Spinal cord (tissue), 10 donors: Measurements from ENCODE around the gene BID. TPM values are rescaled to one million over a fixed set of nuclear protein-coding genes. Genes with fewer than 3 reads are reported as not detected.

Experiments used
- DNase-seq, 6 donors: peaks; one replicate each; pipeline versions ENCODE4 v3.0.0 to v3.0.0-alpha.2; 2013 to 2015; ENCODE audit warnings: low spot score in 6 of 6, low read depth in 4 of 6
- H3K27ac ChIP-seq: one replicate; pipeline ENCODE4 v1.5.1; 2013; ENCODE audit warnings: low read depth, low read length, control low read depth
- H3K27me3 ChIP-seq: one replicate; pipeline ENCODE4 v1.6.1; 2013; ENCODE audit warnings: low read length; ENCODE audit not compliant: control insufficient read depth, insufficient read depth
- H3K36me3 ChIP-seq: one replicate; pipeline ENCODE4 v1.6.1; 2013; ENCODE audit warnings: low read length; ENCODE audit not compliant: control insufficient read depth, insufficient read depth
- H3K4me1 ChIP-seq: one replicate; pipeline ENCODE4 v1.6.1; 2013; ENCODE audit warnings: low read length; ENCODE audit not compliant: control insufficient read depth, insufficient read depth
- H3K4me3 ChIP-seq: one replicate; pipeline ENCODE4 v1.5.1; 2013; ENCODE audit warnings: low read depth, low read length, control low read depth
- H3K9me3 ChIP-seq: one replicate; pipeline ENCODE4 v1.6.1; 2013; ENCODE audit warnings: low read length; ENCODE audit not compliant: control insufficient read depth, insufficient read depth
- WGBS: methylation state at CpG from one replicate; pipeline ENCODE4 v1.1.5; 2013; ENCODE audit warnings: missing lambda C conversion rate; ENCODE audit not compliant: insufficient coverage; 5-methylcytosine and 5-hydroxymethylcytosine counted together
- polyA plus RNA-seq, 2 donors: library from polyadenylated mRNA; unstranded; fragments of 120-200 nt; gene quantifications; one replicate each; pipeline ENCODE4 v1.2.1, GENCODE V29; 2013; ENCODE audit not compliant: insufficient read length in 2 of 2
- total RNA-seq, 2 donors: library from RNA; depleted of rRNA in 1 of 2; stranded (reverse); fragments of 120-200 nt in 1 of 2; fragments of >200 nt in 1 of 2; gene quantifications; one replicate each; pipeline versions ENCODE4 v1.2.3 to v1.2.4, GENCODE V29; 2013 to 2014
- donor health status: healthy.

BID gene
- total and polyA plus RNA-seq, 4 donors = 24.7 to 49.2 (median 37.4) TPM

DNA sequence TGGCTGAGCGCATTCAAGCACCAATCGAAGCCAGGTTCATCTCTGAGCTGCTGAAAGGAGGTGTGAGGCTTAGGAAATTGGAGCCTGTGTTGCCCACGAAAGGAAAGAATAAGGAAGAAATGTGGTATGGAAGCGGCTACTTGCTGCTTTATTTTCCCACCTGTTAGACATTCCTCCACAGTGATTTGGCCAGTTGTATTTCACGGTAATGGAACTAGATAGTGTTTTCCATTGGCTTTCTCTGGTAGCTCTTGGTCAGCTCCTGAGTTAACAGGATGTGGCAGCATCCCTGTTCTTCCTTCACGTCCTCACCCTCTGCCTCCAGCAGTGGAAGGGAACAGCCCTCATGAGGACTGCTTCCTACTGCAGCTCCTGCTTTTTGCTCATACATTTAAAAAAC is 44.7 kb downstream of the BID start:
- H3K9me3 ChIP-seq = no peaks in the 10 kb centered on the region
- WGBS = 100% methylated on average over 2 of the region's 6 CpGs
- peaks cover 24% of the 10 kb centered on the region for H3K36me3 ChIP-seq

GRCh38 chr22:17728786-17729185 is 45.5 kb downstream of the BID start:
- DNase-seq = no peak
- Histone ChIP-seq H3K27ac (no peak overlapping the region), H3K4me1 (peaks cover 10% of the 10 kb centered on the region), H3K9me3 (no peaks in the 10 kb centered on the region), H3K4me3 (no peak overlapping the region), H3K36me3 (peaks cover 21% of the 10 kb centered on the region), H3K27me3 (no peaks in the 10 kb centered on the region)
- 94% methylated on average over 2 of the region's 8 CpGs for WGBS

More for the DNA sequence above, 44.7 kb downstream of the BID start:
- DNase-seq = no peak
- Histone ChIP-seq H3K4me1 (peaks cover 10% of the 10 kb centered on the region), H3K4me3 (no peak overlapping the region), H3K27me3 (no peaks in the 10 kb centered on the region), H3K27ac (no peak overlapping the region)

DNA sequence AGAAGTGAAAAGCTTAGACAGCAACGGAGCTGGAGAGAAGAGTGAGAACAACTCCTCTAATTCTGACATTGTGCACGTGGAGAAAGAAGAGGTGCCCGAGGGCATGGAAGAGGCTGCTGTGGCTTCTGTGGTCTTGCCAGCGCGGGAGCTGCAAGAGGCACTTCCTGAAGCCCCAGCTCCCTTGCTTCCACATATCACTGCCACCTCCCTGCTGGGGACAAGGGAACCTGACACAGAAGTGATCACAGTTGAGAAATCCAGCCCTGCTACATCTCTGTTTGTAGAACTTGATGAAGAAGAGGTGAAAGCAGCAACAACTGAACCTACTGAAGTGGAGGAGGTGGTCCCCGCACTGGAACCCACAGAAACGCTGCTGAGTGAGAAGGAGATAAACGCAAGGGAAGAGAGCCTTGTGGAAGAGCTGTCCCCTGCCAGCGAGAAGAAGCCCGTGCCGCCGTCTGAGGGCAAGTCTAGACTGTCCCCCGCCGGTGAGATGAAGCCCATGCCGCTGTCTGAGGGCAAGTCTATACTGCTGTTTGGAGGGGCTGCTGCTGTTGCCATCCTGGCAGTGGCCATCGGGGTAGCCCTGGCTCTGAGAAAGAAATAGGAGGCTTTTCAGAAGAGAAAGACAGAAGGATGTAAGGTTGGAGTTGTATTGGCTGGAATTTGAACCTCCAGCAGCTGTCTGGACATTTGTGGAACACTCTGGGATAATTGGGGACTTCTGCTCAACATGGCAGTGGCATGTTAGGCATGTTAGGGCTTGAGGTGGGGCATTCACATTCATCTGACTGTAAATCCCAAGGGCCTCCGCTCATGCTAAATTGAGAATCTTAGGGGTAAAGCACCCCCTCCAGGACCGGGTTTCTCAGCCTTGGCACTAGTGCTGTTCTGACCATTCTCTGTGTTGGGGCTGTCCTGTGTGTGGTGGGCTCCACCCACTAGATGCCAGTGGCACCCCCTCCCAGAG is 47.1 kb downstream of the BID start:
- peaks cover 19% of the 10 kb centered on the region for H3K36me3 ChIP-seq
- DNase-seq = no peak
- no peaks in the 10 kb centered on the region for H3K9me3 ChIP-seq
- H3K4me1 ChIP-seq = peaks cover 10% of the 10 kb centered on the region
- H3K4me3 ChIP-seq = no peak overlapping the region
- no peaks in the 10 kb centered on the region for H3K27me3 ChIP-seq
- 93% methylated on average over 15 of the region's 18 CpGs for WGBS
- no peak overlapping the region for H3K27ac ChIP-seq

GRCh38 chr22:17726006-17726927 is 48.0 kb downstream of the BID start:
- DNase-seq = no peak
- H3K4me1 ChIP-seq = peaks cover 10% of the 10 kb centered on the region
- H3K27me3 ChIP-seq = no peaks in the 10 kb centered on the region
- no peak overlapping the region for H3K27ac ChIP-seq
- H3K4me3 ChIP-seq = no peak overlapping the region
- H3K9me3 ChIP-seq = no peaks in the 10 kb centered on the region
- peaks cover 19% of the 10 kb centered on the region for H3K36me3 ChIP-seq
- WGBS = 82% methylated on average over 6 of the region's 13 CpGs

GRCh38 chr22:17725500-17725796 is 48.8 kb downstream of the BID start:
- H3K9me3 ChIP-seq = no peaks in the 10 kb centered on the region
- peaks cover 10% of the 10 kb centered on the region for H3K4me1 ChIP-seq
- H3K27ac ChIP-seq = no peak overlapping the region

GRCh38 chr22:17724678-17725499 is 49.4 kb downstream of the BID start:
- 39% methylated on average over 6 of the region's 8 CpGs for WGBS
- Histone ChIP-seq H3K27ac (no peak overlapping the region), H3K4me3 (no peak overlapping the region)

More at GRCh38 chr22:17725500-17725796, 48.8 kb downstream of the BID start:
- no peak for DNase-seq
- Histone ChIP-seq H3K36me3 (peaks cover 19% of the 10 kb centered on the region), H3K27me3 (no peaks in the 10 kb centered on the region), H3K4me3 (no peak overlapping the region)

GRCh38 chr22:17724241-17724640 is 50.0 kb downstream of the BID start:
- no CpG with 5 or more reads among the region's 5 CpGs for WGBS
- Histone ChIP-seq H3K27me3 (no peaks in the 10 kb centered on the region), H3K4me1 (peaks cover 10% of the 10 kb centered on the region), H3K27ac (no peak overlapping the region), H3K36me3 (peaks cover 19% of the 10 kb centered on the region), H3K9me3 (no peaks in the 10 kb centered on the region), H3K4me3 (no peak overlapping the region)
- DNase-seq = no peak

More at GRCh38 chr22:17724678-17725499, 49.4 kb downstream of the BID start:
- H3K27me3 ChIP-seq = no peaks in the 10 kb centered on the region
- H3K36me3 ChIP-seq = peaks cover 19% of the 10 kb centered on the region
- DNase-seq = no peak
- H3K4me1 ChIP-seq = peaks cover 10% of the 10 kb centered on the region
- H3K9me3 ChIP-seq = no peaks in the 10 kb centered on the region

DNA sequence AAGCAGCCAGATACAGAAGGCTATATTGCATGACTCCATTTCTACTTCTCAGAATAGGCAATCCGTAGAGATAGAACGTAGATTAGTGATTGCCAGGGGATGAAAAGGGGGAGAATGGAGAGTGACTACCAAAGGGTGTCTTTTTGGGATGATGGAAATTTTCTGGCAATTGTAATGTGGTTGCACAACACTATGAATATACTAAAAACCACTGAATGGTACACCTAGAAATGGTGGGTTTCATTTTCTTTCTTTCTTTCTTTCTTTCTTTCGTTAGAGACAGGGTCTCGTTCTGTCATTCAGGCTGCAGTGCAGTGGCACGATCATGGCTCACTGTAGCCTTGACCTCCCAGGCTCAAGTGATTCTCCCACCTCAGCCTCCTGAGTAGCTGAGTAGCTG is 54.4 kb downstream of the BID start:
- Histone ChIP-seq H3K36me3 (peaks cover 2% of the 10 kb centered on the region), H3K27ac (no peak overlapping the region), H3K4me3 (no peak overlapping the region), H3K4me1 (no peaks in the 10 kb centered on the region), H3K27me3 (no peaks in the 10 kb centered on the region), H3K9me3 (no peaks in the 10 kb centered on the region)
- WGBS = no CpG with 5 or more reads among the region's 5 CpGs
- DNase-seq = no peak

- Histone ChIP-seq H3K9me3 (no peaks in the 10 kb centered on the region), H3K27me3 (no peaks in the 10 kb centered on the region), H3K4me1 (no peaks in the 10 kb centered on the region), H3K4me3 (no peak overlapping the region), H3K36me3 (no peaks in the 10 kb centered on the region), H3K27ac (no peak overlapping the region)
- 80% methylated on average over 4 of the region's 4 CpGs for WGBS
- DNase-seq = peak in 1 of 6 donors; percentile 27
These were observed 56.6 kb downstream of the BID start for GRCh38 chr22:17717708-17718107.
